K562 (cell line): Measurements from ENCODE around the gene SRSF6. TPM values are rescaled to one million over a fixed set of nuclear protein-coding genes. Genes with fewer than 3 reads are reported as not detected.

Experiments
- CHAMP1 ChIP-seq: fragments of 450-650 bp; IDR thresholded peaks from 2 replicates; pipeline ENCODE4 v1.6.1; 2016; ENCODE audit warnings: mild to moderate bottlenecking
- GATAD2A ChIP-seq: fragments of 450-650 bp; IDR thresholded peaks from 2 replicates; pipeline ENCODE4 v1.6.1; 2017
- ID3 ChIP-seq, 2 experiments: fragments of 250-450 bp in 1 of 2; fragments of 450-650 bp in 1 of 2; sonication (Bioruptor Pico) in 1 of 2; IDR thresholded peaks; 2 replicates each; pipeline versions ENCODE4 v1.6.1 to v1.8.0; 2016 to 2021; ENCODE audit warnings: mild to moderate bottlenecking in 2 of 2, moderate library complexity in 2 of 2, missing compliant biosample characterization in 1 of 2, missing genetic modification characterization in 1 of 2
- JUND ChIP-seq, 2 experiments: IDR thresholded peaks; 2 replicates in 1 of 2; 3 replicates in 1 of 2; pipeline ENCODE4 v1.6.1; 2011; ENCODE audit warnings: borderline replicate concordance in 2 of 2, low read depth in 2 of 2, low read length in 2 of 2, improper control_type of control experiment in 1 of 2, missing biosample characterization in 1 of 2, missing genetic modification characterization in 1 of 2, missing genetic modification reagents in 1 of 2
- MBD1 ChIP-seq: fragments of 250-450 bp; sonication (Bioruptor Pico); IDR thresholded peaks from 2 replicates; pipeline ENCODE4 v1.8.0; 2022; ENCODE audit warnings: inconsistent platforms
- MTA2 ChIP-seq: fragments of 450-650 bp; IDR thresholded peaks from 2 replicates; pipeline ENCODE4 v1.6.1; 2016; ENCODE audit warnings: low read depth
- MXD1 ChIP-seq: fragments of 250-450 bp; sonication (Bioruptor Pico); IDR thresholded peaks from 2 replicates; pipeline ENCODE4 v1.8.0; 2021; ENCODE audit warnings: borderline replicate concordance, mild to moderate bottlenecking, moderate library complexity; ENCODE audit not compliant: poor library complexity, severe bottlenecking
- POLR2AphosphoS5 ChIP-seq: IDR thresholded peaks from 2 replicates; pipeline ENCODE4 v1.6.1; 2011; ENCODE audit warnings: mild to moderate bottlenecking, low read depth, low read length, moderate library complexity; ENCODE audit not compliant: control insufficient read depth, insufficient read depth
- RFX5 ChIP-seq: IDR thresholded peaks from 2 replicates; pipeline ENCODE4 v1.6.1; 2011; ENCODE audit warnings: low read depth, mild to moderate bottlenecking, improper control_type of control experiment, low read length
- SMAD1 ChIP-seq: fragments of 150-350 bp; IDR thresholded peaks from 2 replicates; pipeline ENCODE4 v1.6.1; 2014; ENCODE audit warnings: low read length, low read depth; ENCODE audit not compliant: partially characterized antibody
- SRSF1 ChIP-seq: fragments of 200-400 bp; formaldehyde crosslinking; IDR thresholded peaks from 2 replicates; pipeline ENCODE4 v1.6.1; 2017; ENCODE audit warnings: mild to moderate bottlenecking, low read depth, low read length, moderate library complexity
- STAG1 ChIP-seq: sonication (generic); formaldehyde crosslinking; IDR thresholded peaks from 2 replicates; pipeline ENCODE4 v1.5.0; 2020; ENCODE audit warnings: missing genetic modification reagents, borderline replicate concordance
- TCF15 ChIP-seq: fragments of 250-450 bp; sonication (Bioruptor Pico); IDR thresholded peaks from 2 replicates; pipeline ENCODE4 v1.8.0; 2022; ENCODE audit warnings: moderate library complexity, mild to moderate bottlenecking, inconsistent platforms
- ZNF707 ChIP-seq: fragments of 250-450 bp; sonication (Bioruptor Pico); conservative IDR thresholded peaks from 2 replicates; pipeline ENCODE4 v1.8.0; 2022; ENCODE audit warnings: inconsistent platforms, mild to moderate bottlenecking, moderate library complexity
- polyA plus RNA-seq, 8 experiments: library from polyadenylated mRNA; depleted of rRNA in 4 of 8; stranded (reverse) in 5 of 8; unstranded in 3 of 8; fragments of >200 nt; fragmentation: Nextera tagmentation in 2 of 8; fragmentation: Illumina TruSeq in 1 of 8; extraction: Ambion mirVana in 2 of 8; extraction: Trizol in 1 of 8; gene quantifications; 2 replicates each; pipeline versions ENCODE4 v1.2.1 to v1.2.3, GENCODE V29; 2011 to 2014; ENCODE audit warnings: inconsistent platforms in 1 of 8, missing spikeins in 1 of 8
- total RNA-seq, 7 experiments: library from RNA; depleted of rRNA in 6 of 7; stranded (reverse); fragments of >200 nt in 6 of 7; fragmentation: Illumina TruSeq in 2 of 7; extraction: Trizol in 2 of 7; gene quantifications; 2 replicates each; pipeline versions ENCODE4 v1.2.1 to v1.2.3, GENCODE V29; 2011 to 2021; ENCODE audit warnings: low replicate concordance in 1 of 7
- TF ChIP-seq, protein P1 (sequence below): fragments of 450-650 bp; IDR thresholded peaks from 2 replicates; pipeline ENCODE4 v1.6.1; 2016; ENCODE audit warnings: antibody characterized with exemption
- TF ChIP-seq, protein P2 (sequence below): fragments of 250-450 bp; sonication (Bioruptor Pico); IDR thresholded peaks from 2 replicates; pipeline ENCODE4 v1.4.0; 2020

SRSF6 gene
- total and polyA plus RNA-seq, 9 of the 15 experiments (the other 6 are each of a cell fraction or from before 2014, with no cell fraction given) = 52.4 to 165 (median 117) TPM

- TF ChIP-seq MBD1 (CRISPR knock-in tag) = no peak
- TF ChIP-seq GATAD2A = no peak
- TF ChIP-seq JUND (IDR thresholded peaks at IDR 0.05; ENCODE audit: borderline replicate concordance, low read depth, low read length) = no peak
- TF ChIP-seq JUND (tag; IDR thresholded peaks at IDR 0.05; ENCODE audit: borderline replicate concordance, low read depth, low read length) = 0 out of 3 replicates have a peak, but pooled peaks have one; percentile 12
- no peak for TF ChIP-seq TCF15 (CRISPR knock-in tag)
- no peak for TF ChIP-seq STAG1 (CRISPR knock-in tag)
- TF ChIP-seq CHAMP1 = 0 out of 2 replicates have a peak, but pooled peaks have one; percentile 33
- no peak for TF ChIP-seq MXD1 (CRISPR knock-in tag)
- TF ChIP-seq POLR2AphosphoS5 = peak; percentile 44; the same call in 1 of the 2 replicates
- peak; percentile 58; the same call in 1 of the 2 replicates for TF ChIP-seq MTA2
- TF ChIP-seq RFX5 = no peak
- TF ChIP-seq, protein P1, sequence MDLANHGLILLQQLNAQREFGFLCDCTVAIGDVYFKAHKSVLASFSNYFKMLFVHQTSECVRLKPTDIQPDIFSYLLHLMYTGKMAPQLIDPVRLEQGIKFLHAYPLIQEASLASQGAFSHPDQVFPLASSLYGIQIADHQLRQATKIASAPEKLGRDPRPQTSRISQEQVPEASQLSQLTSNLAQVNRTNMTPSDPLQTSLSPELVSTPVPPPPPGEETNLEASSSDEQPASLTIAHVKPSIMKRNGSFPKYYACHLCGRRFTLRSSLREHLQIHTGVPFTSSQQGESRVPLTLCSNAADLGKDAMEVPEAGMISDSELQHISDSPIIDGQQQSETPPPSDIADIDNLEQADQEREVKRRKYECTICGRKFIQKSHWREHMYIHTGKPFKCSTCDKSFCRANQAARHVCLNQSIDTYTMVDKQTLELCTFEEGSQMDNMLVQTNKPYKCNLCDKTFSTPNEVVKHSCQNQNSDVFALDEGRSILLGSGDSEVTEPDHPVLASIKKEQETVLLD = 0 out of 2 replicates have a peak, but pooled peaks have one; percentile 50
- no peak for TF ChIP-seq SRSF1
- no peak for TF ChIP-seq SMAD1
- TF ChIP-seq ID3 (CRISPR knock-in tag; IDR thresholded peaks at IDR 0.05) = no peak
- peak; percentile 59; the same call in 1 of the 2 replicates for TF ChIP-seq ID3 (tag; IDR thresholded peaks at IDR 0.05)
- TF ChIP-seq, protein P2, sequence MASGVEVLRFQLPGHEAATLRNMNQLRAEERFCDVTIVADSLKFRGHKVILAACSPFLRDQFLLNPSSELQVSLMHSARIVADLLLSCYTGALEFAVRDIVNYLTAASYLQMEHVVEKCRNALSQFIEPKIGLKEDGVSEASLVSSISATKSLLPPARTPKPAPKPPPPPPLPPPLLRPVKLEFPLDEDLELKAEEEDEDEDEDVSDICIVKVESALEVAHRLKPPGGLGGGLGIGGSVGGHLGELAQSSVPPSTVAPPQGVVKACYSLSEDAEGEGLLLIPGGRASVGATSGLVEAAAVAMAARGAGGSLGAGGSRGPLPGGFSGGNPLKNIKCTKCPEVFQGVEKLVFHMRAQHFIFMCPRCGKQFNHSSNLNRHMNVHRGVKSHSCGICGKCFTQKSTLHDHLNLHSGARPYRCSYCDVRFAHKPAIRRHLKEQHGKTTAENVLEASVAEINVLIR = peak; percentile 33; the same call in 1 of the 2 replicates
- TF ChIP-seq ZNF707 (CRISPR knock-in tag) = no peak
These were observed 1.6 kb downstream of the SRSF6 start (continued) for GRCh38 chr20:43459022-43459942.
